SK-N-SH (cell line): ENCODE results near the gene SGPP2. TPM values are rescaled to one million over a fixed set of nuclear protein-coding genes. Genes with fewer than 3 reads are reported as not detected.

ENCODE experiments used
- CTCF ChIA-PET: fragments of 300-600, 350-600 bp; formaldehyde crosslinking; extraction: SDS; loops from one replicate; lab custom pipeline; 2021; lab: Yijun Ruan, JAX
- POLR2A ChIA-PET: fragments of 350-600 bp; sonication (Branson Sonifier 250); formaldehyde crosslinking; extraction: SDS; loops from one replicate; lab custom pipeline; 2020; ENCODE audit warnings: antibody characterized with exemption, inconsistent platforms; lab: Yijun Ruan, JAX
- DNase-seq: peaks from one replicate; pipeline ENCODE4 v3.0.0; 2012
- H2AFZ ChIP-seq: fragments of 200-600 bp; sonication (generic); 2 replicates; pipeline ENCODE4 v1.8.1; 2016; ENCODE audit warnings: antibody characterized with exemption, mild to moderate bottlenecking, low read depth
- H3F3A ChIP-seq: fragments of 200-600 bp; sonication (generic); replicated peaks from 2 replicates; pipeline ENCODE3; 2016; ENCODE audit warnings: antibody characterized with exemption, mild to moderate bottlenecking; ENCODE audit not compliant: insufficient read depth
- H3K27ac ChIP-seq, 2 experiments: fragments of 200-500 bp in 1 of 2; fragments of 200-600 bp in 1 of 2; sonication (Bioruptor generic) in 1 of 2; sonication (generic), shearing (Covaris generic) in 1 of 2; 2 replicates each; pipeline versions ENCODE4 v1.5.1 to v1.6.1; 2014 to 2016; ENCODE audit warnings: low read depth in 2 of 2, inconsistent platforms in 1 of 2, low read length in 1 of 2, mild to moderate bottlenecking in 1 of 2, mixed read lengths in 1 of 2
- H3K27me3 ChIP-seq: fragments of 200-600 bp; sonication (generic), shearing (Covaris generic); 2 replicates; pipeline ENCODE4 v1.6.1; 2016; ENCODE audit warnings: mixed run types; ENCODE audit not compliant: insufficient read depth
- H3K36me3 ChIP-seq, 2 experiments: fragments of 200-500 bp in 1 of 2; fragments of 200-600 bp in 1 of 2; sonication (Bioruptor generic) in 1 of 2; sonication (generic) in 1 of 2; replicated peaks in 1 of 2; 2 replicates each; pipeline versions ENCODE3 to v1.5.1; 2014 to 2016; ENCODE audit warnings: low read length in 1 of 2, mild to moderate bottlenecking in 1 of 2; ENCODE audit not compliant: insufficient read depth in 2 of 2, control insufficient read depth in 1 of 2
- H3K4me1 ChIP-seq, 2 experiments: fragments of 200-500 bp in 1 of 2; fragments of 200-600 bp in 1 of 2; sonication (Bioruptor generic) in 1 of 2; sonication (generic), shearing (Covaris generic) in 1 of 2; 2 replicates each; pipeline versions ENCODE4 v1.5.1 to v1.6.1; 2014 to 2016; ENCODE audit warnings: low read depth in 1 of 2, low read length in 1 of 2, mixed run types in 1 of 2; ENCODE audit not compliant: insufficient read depth in 2 of 2, control insufficient read depth in 1 of 2
- H3K4me2 ChIP-seq: fragments of 200-600 bp; sonication (generic), shearing (Covaris generic); 2 replicates; pipeline ENCODE4 v1.6.1; 2017; ENCODE audit warnings: mixed run types
- H3K4me3 ChIP-seq, 2 experiments: fragments of 200-500 bp in 1 of 2; fragments of 200-600 bp in 1 of 2; sonication (Bioruptor generic) in 1 of 2; sonication (generic), shearing (Covaris generic) in 1 of 2; 2 replicates each; pipeline versions ENCODE4 v1.5.1 to v1.8.1; 2014 to 2016; ENCODE audit warnings: low read depth in 2 of 2, inconsistent platforms in 1 of 2, low read length in 1 of 2, mild to moderate bottlenecking in 1 of 2, mixed read lengths in 1 of 2, moderate library complexity in 1 of 2
- H3K79me2 ChIP-seq: fragments of 200-600 bp; sonication (generic); 2 replicates; pipeline ENCODE4 v1.8.1; 2017; ENCODE audit warnings: mild to moderate bottlenecking; ENCODE audit not compliant: insufficient read depth
- H3K9ac ChIP-seq: fragments of 200-600 bp; sonication (generic); 2 replicates; pipeline ENCODE4 v1.6.1; 2017; ENCODE audit warnings: mixed run types
- H3K9me2 ChIP-seq: fragments of 200-600 bp; sonication (generic); 2 replicates; pipeline ENCODE4 v1.6.1; 2017; ENCODE audit warnings: mixed run types
- H3K9me3 ChIP-seq: fragments of 200-600 bp; sonication (generic); 2 replicates; pipeline ENCODE4 v1.6.1; 2017; ENCODE audit warnings: mixed run types, mild to moderate bottlenecking, moderate library complexity
- H4K20me1 ChIP-seq: fragments of 200-600 bp; sonication (generic); 2 replicates; pipeline ENCODE4 v1.6.1; 2017; ENCODE audit warnings: mild to moderate bottlenecking, mixed run types; ENCODE audit not compliant: insufficient read depth
- CHD2 ChIP-seq: fragments of 150-350 bp; IDR thresholded peaks from 2 replicates; pipeline ENCODE4 v1.6.1; 2018; ENCODE audit warnings: low read length; ENCODE audit not compliant: partially characterized antibody
- ELF1 ChIP-seq: IDR thresholded peaks from 2 replicates; pipeline ENCODE4 v1.4.0; 2012
- EP300 ChIP-seq, 2 experiments: IDR thresholded peaks; 2 replicates each; pipeline versions ENCODE4 v1.4.0 to v1.6.1; 2012; ENCODE audit warnings: borderline replicate concordance in 1 of 2, low read depth in 1 of 2, low read length in 1 of 2
- FOSL2 ChIP-seq: IDR thresholded peaks from 2 replicates; pipeline ENCODE4 v1.4.0; 2012; ENCODE audit warnings: low read depth, mild to moderate bottlenecking, moderate library complexity, borderline replicate concordance
- RAD21 ChIP-seq: IDR thresholded peaks from 2 replicates; pipeline ENCODE4 v1.6.1; 2012; ENCODE audit warnings: mild to moderate bottlenecking, low read length
- RCOR1 ChIP-seq: fragments of 150-350 bp; IDR thresholded peaks from 2 replicates; pipeline ENCODE4 v1.6.1; 2017; ENCODE audit warnings: antibody characterized with exemption, low read length
- RXRA ChIP-seq: IDR thresholded peaks from 2 replicates; pipeline ENCODE4 v1.4.0; 2012; ENCODE audit warnings: low read depth, mild to moderate bottlenecking, borderline replicate concordance
- SIN3A ChIP-seq: IDR thresholded peaks from 2 replicates; pipeline ENCODE4 v1.6.1; 2012; ENCODE audit warnings: low read depth, mild to moderate bottlenecking, low read length, moderate library complexity, borderline replicate concordance
- SMC3 ChIP-seq: IDR thresholded peaks from 2 replicates; pipeline ENCODE4 v1.6.1; 2012; ENCODE audit warnings: low read depth, low read length, improper control_type of control experiment
- TCF12 ChIP-seq: IDR thresholded peaks from 2 replicates; pipeline ENCODE4 v1.4.0; 2012
- YY1 ChIP-seq: IDR thresholded peaks from 2 replicates; pipeline ENCODE4 v1.4.0; 2012; ENCODE audit warnings: low read depth, mild to moderate bottlenecking
- WGBS: methylation state at CpG from one replicate; pipeline ENCODE4 v1.1.6; 2017; ENCODE audit warnings: low lambda C conversion rate; 5-methylcytosine and 5-hydroxymethylcytosine counted together
- polyA plus RNA-seq, 3 experiments: library from polyadenylated mRNA; depleted of rRNA; stranded (reverse); fragments of >200 nt; gene quantifications; 2 replicates each; pipeline ENCODE4 v1.2.3, GENCODE V29; 2012
- TF ChIP-seq, protein P1 (sequence below): IDR thresholded peaks from 2 replicates; pipeline ENCODE4 v1.4.0; 2012; ENCODE audit warnings: low read depth, borderline replicate concordance
- TF ChIP-seq, protein P2 (sequence below): IDR thresholded peaks from 2 replicates; pipeline ENCODE4; 2012
- TF ChIP-seq, protein P3 (sequence below): fragments of 150-350 bp; IDR thresholded peaks from 2 replicates; pipeline ENCODE4 v1.6.1; 2016; ENCODE audit warnings: mild to moderate bottlenecking, low read depth, low read length
- TF ChIP-seq, protein P4 (sequence below): IDR thresholded peaks from 2 replicates; pipeline ENCODE4 v1.4.0; 2012; ENCODE audit warnings: low read depth, borderline replicate concordance

The SGPP2 gene
- polyA plus RNA-seq, 1 of the 3 experiments (the other 2 are of a cell fraction): 0.03 TPM

DNA sequence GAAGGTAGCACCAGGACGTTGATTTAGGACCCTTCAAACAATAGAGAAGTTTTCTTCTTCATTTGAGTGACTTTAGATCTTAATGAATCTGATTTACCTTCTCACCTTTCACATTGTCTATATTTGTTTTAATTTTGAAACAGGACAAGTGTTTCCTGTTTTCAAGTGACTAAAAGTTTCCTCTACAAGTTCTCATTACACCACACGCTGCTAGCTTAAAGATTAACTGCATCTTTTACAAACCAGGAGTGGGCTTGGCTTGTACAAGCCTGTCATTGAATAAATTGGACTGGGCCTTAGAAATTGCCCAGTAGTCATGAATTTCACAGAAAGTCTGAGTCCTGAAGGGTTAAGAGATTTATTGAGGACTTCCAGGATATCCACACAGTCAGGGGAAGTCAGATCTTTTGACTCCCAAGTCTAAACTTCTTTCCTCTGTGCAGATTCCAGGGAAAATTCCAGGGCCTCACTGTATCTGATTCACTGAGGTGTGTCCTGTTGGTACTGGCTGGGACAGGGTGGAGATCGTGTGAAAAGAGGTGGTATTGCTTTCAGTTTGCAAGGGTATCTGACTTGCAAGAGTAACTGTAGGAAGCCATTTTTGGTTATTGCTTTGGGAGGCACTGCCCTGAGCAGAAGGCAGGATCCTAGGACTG lies 3.4 kb downstream of the SGPP2 start:
- no peaks in the 10 kb centered on the region for H3K79me2 ChIP-seq
- no peaks in the 10 kb centered on the region for H3K9me3 ChIP-seq
- TF ChIP-seq EP300 (IDR thresholded peaks at IDR 0.05; ENCODE audit: borderline replicate concordance in 1 of 2, low read depth in 1 of 2, low read length in 1 of 2): no peak
- no peak for TF ChIP-seq SMC3
- no peak for TF ChIP-seq RAD21
- no peak for TF ChIP-seq TCF12
- no peak for TF ChIP-seq YY1
- TF ChIP-seq, protein P1, sequence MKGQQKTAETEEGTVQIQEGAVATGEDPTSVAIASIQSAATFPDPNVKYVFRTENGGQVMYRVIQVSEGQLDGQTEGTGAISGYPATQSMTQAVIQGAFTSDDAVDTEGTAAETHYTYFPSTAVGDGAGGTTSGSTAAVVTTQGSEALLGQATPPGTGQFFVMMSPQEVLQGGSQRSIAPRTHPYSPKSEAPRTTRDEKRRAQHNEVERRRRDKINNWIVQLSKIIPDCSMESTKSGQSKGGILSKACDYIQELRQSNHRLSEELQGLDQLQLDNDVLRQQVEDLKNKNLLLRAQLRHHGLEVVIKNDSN: no peak
- no peak for TF ChIP-seq RXRA
- TF ChIP-seq, protein P2, sequence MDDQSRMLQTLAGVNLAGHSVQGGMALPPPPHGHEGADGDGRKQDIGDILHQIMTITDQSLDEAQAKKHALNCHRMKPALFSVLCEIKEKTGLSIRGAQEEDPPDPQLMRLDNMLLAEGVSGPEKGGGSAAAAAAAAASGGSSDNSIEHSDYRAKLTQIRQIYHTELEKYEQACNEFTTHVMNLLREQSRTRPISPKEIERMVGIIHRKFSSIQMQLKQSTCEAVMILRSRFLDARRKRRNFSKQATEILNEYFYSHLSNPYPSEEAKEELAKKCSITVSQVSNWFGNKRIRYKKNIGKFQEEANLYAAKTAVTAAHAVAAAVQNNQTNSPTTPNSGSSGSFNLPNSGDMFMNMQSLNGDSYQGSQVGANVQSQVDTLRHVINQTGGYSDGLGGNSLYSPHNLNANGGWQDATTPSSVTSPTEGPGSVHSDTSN: no peak
- no peak for TF ChIP-seq ELF1
- no peak for TF ChIP-seq CHD2
- no peak for TF ChIP-seq RCOR1
- TF ChIP-seq, protein P3, sequence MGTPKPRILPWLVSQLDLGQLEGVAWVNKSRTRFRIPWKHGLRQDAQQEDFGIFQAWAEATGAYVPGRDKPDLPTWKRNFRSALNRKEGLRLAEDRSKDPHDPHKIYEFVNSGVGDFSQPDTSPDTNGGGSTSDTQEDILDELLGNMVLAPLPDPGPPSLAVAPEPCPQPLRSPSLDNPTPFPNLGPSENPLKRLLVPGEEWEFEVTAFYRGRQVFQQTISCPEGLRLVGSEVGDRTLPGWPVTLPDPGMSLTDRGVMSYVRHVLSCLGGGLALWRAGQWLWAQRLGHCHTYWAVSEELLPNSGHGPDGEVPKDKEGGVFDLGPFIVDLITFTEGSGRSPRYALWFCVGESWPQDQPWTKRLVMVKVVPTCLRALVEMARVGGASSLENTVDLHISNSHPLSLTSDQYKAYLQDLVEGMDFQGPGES: no peak
- TF ChIP-seq SIN3A: no peak
- TF ChIP-seq, protein P4, sequence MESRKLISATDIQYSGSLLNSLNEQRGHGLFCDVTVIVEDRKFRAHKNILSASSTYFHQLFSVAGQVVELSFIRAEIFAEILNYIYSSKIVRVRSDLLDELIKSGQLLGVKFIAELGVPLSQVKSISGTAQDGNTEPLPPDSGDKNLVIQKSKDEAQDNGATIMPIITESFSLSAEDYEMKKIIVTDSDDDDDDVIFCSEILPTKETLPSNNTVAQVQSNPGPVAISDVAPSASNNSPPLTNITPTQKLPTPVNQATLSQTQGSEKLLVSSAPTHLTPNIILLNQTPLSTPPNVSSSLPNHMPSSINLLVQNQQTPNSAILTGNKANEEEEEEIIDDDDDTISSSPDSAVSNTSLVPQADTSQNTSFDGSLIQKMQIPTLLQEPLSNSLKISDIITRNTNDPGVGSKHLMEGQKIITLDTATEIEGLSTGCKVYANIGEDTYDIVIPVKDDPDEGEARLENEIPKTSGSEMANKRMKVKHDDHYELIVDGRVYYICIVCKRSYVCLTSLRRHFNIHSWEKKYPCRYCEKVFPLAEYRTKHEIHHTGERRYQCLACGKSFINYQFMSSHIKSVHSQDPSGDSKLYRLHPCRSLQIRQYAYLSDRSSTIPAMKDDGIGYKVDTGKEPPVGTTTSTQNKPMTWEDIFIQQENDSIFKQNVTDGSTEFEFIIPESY: no peak
- TF ChIP-seq FOSL2: no peak
- H3K4me1 ChIP-seq: peaks cover 0 to 2% of the 10 kb centered on the region in 2 experiments; a peak in 1 of 4 replicates
- no peak overlapping the region for H3K4me3 ChIP-seq
- ChIA-PET POLR2A (no interaction called here), CTCF (no interaction called here)
- H3K27me3 ChIP-seq: peaks cover 16% of the 10 kb centered on the region; the same call in 1 of the 2 replicates
- no peaks in the 10 kb centered on the region for H3K36me3 ChIP-seq
- H3K27ac ChIP-seq: no peak overlapping the region
- WGBS: 16% methylated on average over 3 of the region's 3 CpGs
- H3F3A ChIP-seq: no peaks in the 10 kb centered on the region
- H3K9me2 ChIP-seq: no peaks in the 10 kb centered on the region
- no peak overlapping the region for H3K4me2 ChIP-seq
- no peak overlapping the region for H2AFZ ChIP-seq
- DNase-seq: no peak
- no peak overlapping the region for H3K9ac ChIP-seq
- H4K20me1 ChIP-seq: no peaks in the 10 kb centered on the region
